Measurements from ENCODE around the gene SLC38A1. TPM values are rescaled to one million over a fixed set of nuclear protein-coding genes. Genes with fewer than 3 reads are reported as not detected.
A peak's percentile ranks its signal among the peaks of the same experiment; 100 is the strongest.

Gene SLC38A1
- total and polyA plus RNA-seq, 4 donors, result 4.2 to 66.2 (median 17.7) TPM

GRCh38 chr12:46233423-46233822, 35.4 kb downstream of the SLC38A1 start:
- Histone ChIP-seq H3K36me3 (ENCODE audit: control insufficient read depth in 1 of 2, insufficient read depth in 2 of 2, low read length in 1 of 2) (peaks cover 0 to 1% of the 10 kb centered on the region in 2 donors), H3K4me3 (ENCODE audit: low read length in 2 of 2) (no peak overlapping the region), H3K4me1 (ENCODE audit: control insufficient read depth in 1 of 2, insufficient read depth in 2 of 2, low read length in 2 of 2) (peaks cover 0 to 1% of the 10 kb centered on the region in 2 donors), H3K27me3 (ENCODE audit: control insufficient read depth in 1 of 2, insufficient read depth in 2 of 2, low read length in 1 of 2) (no peaks in the 10 kb centered on the region), H3K27ac (ENCODE audit: low read depth in 1 of 2, low read length in 2 of 2) (no peak overlapping the region), H3K9me3 (ENCODE audit: control insufficient read depth, low read length) (no peaks in the 10 kb centered on the region)
- DNase-seq (no peak), ATAC-seq (ENCODE audit: low FRiP score) (no peak)
- intact Hi-C loops (cut with DNase I), result no loop called here
- 73 to 83% methylated on average over 2 of the region's 2 CpGs for WGBS, 2 donors

- Histone ChIP-seq H3K9me3 (ENCODE audit: control insufficient read depth, low read length) (no peaks in the 10 kb centered on the region), H3K27me3 (ENCODE audit: control insufficient read depth in 1 of 2, insufficient read depth in 2 of 2, low read length in 1 of 2) (no peaks in the 10 kb centered on the region), H3K4me1 (ENCODE audit: control insufficient read depth in 1 of 2, insufficient read depth in 2 of 2, low read length in 2 of 2) (peaks cover 0 to 1% of the 10 kb centered on the region in 2 donors), H3K4me3 (ENCODE audit: low read length in 2 of 2) (no peak overlapping the region), H3K27ac (ENCODE audit: low read depth in 1 of 2, low read length in 2 of 2) (no peak overlapping the region), H3K36me3 (ENCODE audit: control insufficient read depth in 1 of 2, insufficient read depth in 2 of 2, low read length in 1 of 2) (no peaks in the 10 kb centered on the region)
- intact Hi-C loops (cut with DNase I), result no loop called here
- ATAC-seq (ENCODE audit: low FRiP score) (no peak), DNase-seq (no peak)
- WGBS, 2 donors, result 94% methylated on average over 5 of the region's 5 CpGs
These were observed 37.9 kb downstream of the SLC38A1 start for GRCh38 chr12:46230983-46231382.

- ATAC-seq (ENCODE audit: low FRiP score), result no peak
- intact Hi-C loops (cut with DNase I), result no loop called here
- no peaks in the 10 kb centered on the region for H3K36me3 ChIP-seq (ENCODE audit: control insufficient read depth in 1 of 2, insufficient read depth in 2 of 2, low read length in 1 of 2)
- no peak for DNase-seq
- 95 to 99% methylated on average over 2 of the region's 2 CpGs for WGBS, 2 donors
- no peak overlapping the region for H3K4me3 ChIP-seq (ENCODE audit: low read length in 2 of 2)
- no peaks in the 10 kb centered on the region for H3K9me3 ChIP-seq (ENCODE audit: control insufficient read depth, low read length)
- H3K27ac ChIP-seq (ENCODE audit: low read depth in 1 of 2, low read length in 2 of 2), result no peak overlapping the region
- H3K27me3 ChIP-seq (ENCODE audit: control insufficient read depth in 1 of 2, insufficient read depth in 2 of 2, low read length in 1 of 2), result no peaks in the 10 kb centered on the region
- H3K4me1 ChIP-seq (ENCODE audit: control insufficient read depth in 1 of 2, insufficient read depth in 2 of 2, low read length in 2 of 2), result peaks cover 0 to 1% of the 10 kb centered on the region in 2 donors
These were observed 38.5 kb downstream of the SLC38A1 start for GRCh38 chr12:46230306-46230705.

- ATAC-seq (ENCODE audit: low FRiP score), result no peak
- no peak for DNase-seq
- WGBS, 2 donors, result 52 to 53% methylated on average over 2 of the region's 2 CpGs
These were observed 41.2 kb downstream of the SLC38A1 start for GRCh38 chr12:46227616-46228015.

GRCh38 chr12:46224386-46224785, 44.5 kb downstream of the SLC38A1 start:
- intact Hi-C loops (cut with DNase I), result loop anchor here (5.0 kb wide), 2 partner anchors 38 to 43 kb away; partner anchors contain the start of gene SLC38A1 (in 1 of the 2)
- DNase-seq (peak in 1 of 2 donors; percentile 68), ATAC-seq (ENCODE audit: low FRiP score) (peak; percentile 86)
- 6 to 11% methylated on average over 1 of the region's 1 CpG for WGBS, 2 donors
- H3K9me3 ChIP-seq (ENCODE audit: control insufficient read depth, low read length), result no peaks in the 10 kb centered on the region
- no peak overlapping the region for H3K27ac ChIP-seq (ENCODE audit: low read depth in 1 of 2, low read length in 2 of 2)
- no peak overlapping the region for H3K4me3 ChIP-seq (ENCODE audit: low read length in 2 of 2)
- H3K4me1 ChIP-seq (ENCODE audit: control insufficient read depth in 1 of 2, insufficient read depth in 2 of 2, low read length in 2 of 2), result peaks cover 0 to 5% of the 10 kb centered on the region in 2 donors
- no peaks in the 10 kb centered on the region for H3K36me3 ChIP-seq (ENCODE audit: control insufficient read depth in 1 of 2, insufficient read depth in 2 of 2, low read length in 1 of 2)
- H3K27me3 ChIP-seq (ENCODE audit: control insufficient read depth in 1 of 2, insufficient read depth in 2 of 2, low read length in 1 of 2), result no peaks in the 10 kb centered on the region

More at GRCh38 chr12:46227616-46228015, 41.2 kb downstream of the SLC38A1 start:
- H3K9me3 ChIP-seq (ENCODE audit: control insufficient read depth, low read length), result no peaks in the 10 kb centered on the region
- no peaks in the 10 kb centered on the region for H3K36me3 ChIP-seq (ENCODE audit: control insufficient read depth in 1 of 2, insufficient read depth in 2 of 2, low read length in 1 of 2)
- no peak overlapping the region for H3K27ac ChIP-seq (ENCODE audit: low read depth in 1 of 2, low read length in 2 of 2)
- intact Hi-C loops (cut with DNase I), result no loop called here
- no peaks in the 10 kb centered on the region for H3K27me3 ChIP-seq (ENCODE audit: control insufficient read depth in 1 of 2, insufficient read depth in 2 of 2, low read length in 1 of 2)
- H3K4me1 ChIP-seq (ENCODE audit: control insufficient read depth in 1 of 2, insufficient read depth in 2 of 2, low read length in 2 of 2), result peaks cover 0 to 5% of the 10 kb centered on the region in 2 donors
- H3K4me3 ChIP-seq (ENCODE audit: low read length in 2 of 2), result no peak overlapping the region

- H3K4me1 ChIP-seq (ENCODE audit: control insufficient read depth in 1 of 2, insufficient read depth in 2 of 2, low read length in 2 of 2), result peaks cover 0 to 3% of the 10 kb centered on the region in 2 donors
- H3K9me3 ChIP-seq (ENCODE audit: control insufficient read depth, low read length), result no peaks in the 10 kb centered on the region
- H3K27ac ChIP-seq (ENCODE audit: low read depth in 1 of 2, low read length in 2 of 2), result no peak overlapping the region
- intact Hi-C loops (cut with DNase I), result loop anchor here (5.0 kb wide), 2 partner anchors 39 to 44 kb away; partner anchors contain the start of gene SLC38A1 (in 1 of the 2)
- ATAC-seq (ENCODE audit: low FRiP score), result no peak
- no peaks in the 10 kb centered on the region for H3K27me3 ChIP-seq (ENCODE audit: control insufficient read depth in 1 of 2, insufficient read depth in 2 of 2, low read length in 1 of 2)
- no peaks in the 10 kb centered on the region for H3K36me3 ChIP-seq (ENCODE audit: control insufficient read depth in 1 of 2, insufficient read depth in 2 of 2, low read length in 1 of 2)
- DNase-seq, result no peak
- H3K4me3 ChIP-seq (ENCODE audit: low read length in 2 of 2), result no peak overlapping the region
- 97 to 98% methylated on average over 5 of the region's 5 CpGs for WGBS, 2 donors
These were observed 45.8 kb downstream of the SLC38A1 start for GRCh38 chr12:46223047-46223446.

GRCh38 chr12:46222636-46223035, 46.2 kb downstream of the SLC38A1 start:
- intact Hi-C loops (cut with DNase I), result loop anchor here (5.0 kb wide), 2 partner anchors 40 to 45 kb away; partner anchors contain the start of gene SLC38A1 (in 1 of the 2)
- 90% methylated on average over 1 of the region's 1 CpG for WGBS, 2 donors
- no peak overlapping the region for H3K4me3 ChIP-seq (ENCODE audit: low read length in 2 of 2)
- H3K9me3 ChIP-seq (ENCODE audit: control insufficient read depth, low read length), result no peaks in the 10 kb centered on the region
- no peaks in the 10 kb centered on the region for H3K27me3 ChIP-seq (ENCODE audit: control insufficient read depth in 1 of 2, insufficient read depth in 2 of 2, low read length in 1 of 2)
- DNase-seq, result no peak
- H3K36me3 ChIP-seq (ENCODE audit: control insufficient read depth in 1 of 2, insufficient read depth in 2 of 2, low read length in 1 of 2), result no peaks in the 10 kb centered on the region
- H3K4me1 ChIP-seq (ENCODE audit: control insufficient read depth in 1 of 2, insufficient read depth in 2 of 2, low read length in 2 of 2), result peaks cover 0 to 3% of the 10 kb centered on the region in 2 donors
- no peak for ATAC-seq (ENCODE audit: low FRiP score)
- H3K27ac ChIP-seq (ENCODE audit: low read depth in 1 of 2, low read length in 2 of 2), result no peak overlapping the region

- H3K4me1 ChIP-seq (ENCODE audit: control insufficient read depth in 1 of 2, insufficient read depth in 2 of 2, low read length in 2 of 2), result peaks cover 0 to 3% of the 10 kb centered on the region in 2 donors
- intact Hi-C loops (cut with DNase I), result loop anchor here (5.0 kb wide), 2 partner anchors 41 to 46 kb away; partner anchors contain the start of gene SLC38A1 (in 1 of the 2)
- H3K27ac ChIP-seq (ENCODE audit: low read depth in 1 of 2, low read length in 2 of 2), result no peak overlapping the region
- no peaks in the 10 kb centered on the region for H3K27me3 ChIP-seq (ENCODE audit: control insufficient read depth in 1 of 2, insufficient read depth in 2 of 2, low read length in 1 of 2)
- 28 to 47% methylated on average over 4 of the region's 4 CpGs for WGBS, 2 donors
- ATAC-seq (ENCODE audit: low FRiP score) (no peak), DNase-seq (no peak)
- H3K9me3 ChIP-seq (ENCODE audit: control insufficient read depth, low read length), result no peaks in the 10 kb centered on the region
- H3K36me3 ChIP-seq (ENCODE audit: control insufficient read depth in 1 of 2, insufficient read depth in 2 of 2, low read length in 1 of 2), result no peaks in the 10 kb centered on the region
- no peak overlapping the region for H3K4me3 ChIP-seq (ENCODE audit: low read length in 2 of 2)
These were observed 47.4 kb downstream of the SLC38A1 start for GRCh38 chr12:46221255-46222128.
